OCI-LY7 (cell line): ENCODE measurements around the gene DNAH5.

Experiments used
- CTCF ChIP-seq: fragments of 200-600 bp; sonication (generic); conservative IDR thresholded peaks from 2 replicates; pipeline ENCODE4 v1.5.1; 2014; ENCODE audit warnings: mild to moderate bottlenecking, antibody characterized with exemption, low read length, moderate library complexity, mixed read lengths
- EZH2phosphoT487 ChIP-seq: fragments of 200-600 bp; sonication (generic); IDR thresholded peaks from 2 replicates; pipeline ENCODE4 v1.6.1; 2018; ENCODE audit warnings: low read depth, borderline replicate concordance, mild to moderate bottlenecking, mixed run types, antibody characterized with exemption, low read length, moderate library complexity, mixed read lengths

GRCh38 chr5:13932011-13932410 is 12.5 kb downstream of the DNAH5 start:
- TF ChIP-seq CTCF = no peak
- TF ChIP-seq EZH2phosphoT487 = no peak
